Upper lobe of left lung (tissue), 6 donors: ENCODE measurements around the gene AKR1C2. TPM values are rescaled to one million over a fixed set of nuclear protein-coding genes. Genes with fewer than 3 reads are reported as not detected.
A peak's percentile ranks its signal among the peaks of the same experiment; 100 is the strongest.
"Not testable (repeated sequence)": the region's sequence is repeated elsewhere in the genome, so short reads cannot be mapped to it uniquely, and the experiment has no call there.

ENCODE experiments used
- ATAC-seq, 2 donors: fragments of 200-7000 bp; cut with Tn5 transposase; one replicate each; pipeline ENCODE4 v1.9.1; 2022; ENCODE audit warnings: mild to moderate bottlenecking in 2 of 2, moderate library complexity in 2 of 2; ENCODE audit not compliant: low FRiP score in 2 of 2
- DNase-seq, 2 donors: peaks; one replicate each; pipeline ENCODE4 v3.0.0-alpha.2; 2019 to 2020
- H3K27ac ChIP-seq, 4 donors: fragments of 200-600 bp; sonication (generic); one replicate each; pipeline ENCODE4 v1.5.1; 2016 to 2019
- H3K27me3 ChIP-seq, 4 donors: fragments of 200-600 bp; sonication (generic); one replicate each; pipeline ENCODE4 v1.5.1; 2017 to 2019
- H3K36me3 ChIP-seq, 4 donors: fragments of 200-600 bp; sonication (generic); one replicate each; pipeline ENCODE4 v1.5.1; 2016 to 2019
- H3K4me1 ChIP-seq, 4 donors: fragments of 200-600 bp; sonication (generic); one replicate each; pipeline ENCODE4 v1.5.1; 2018 to 2019
- H3K4me3 ChIP-seq, 4 donors: fragments of 200-600 bp; sonication (generic); one replicate each; pipeline ENCODE4 v1.5.1; 2017 to 2019; ENCODE audit warnings: mild to moderate bottlenecking in 2 of 4, moderate library complexity in 1 of 4
- H3K9me3 ChIP-seq, 4 donors: fragments of 200-600 bp; sonication (generic); one replicate each; pipeline ENCODE4 v1.5.1; 2018 to 2019
- EP300 ChIP-seq, 4 donors: sonication (generic); formaldehyde crosslinking; IDR thresholded peaks; one replicate each; pipeline ENCODE4 v1.5.1; 2017; ENCODE audit warnings: antibody characterized with exemption in 4 of 4, control low read depth in 2 of 4
- POLR2A ChIP-seq, 4 donors: fragments of 450-650 bp; IDR thresholded peaks; one replicate each; pipeline ENCODE4 v1.5.1; 2016 to 2017; ENCODE audit warnings: antibody characterized with exemption in 4 of 4, mild to moderate bottlenecking in 2 of 4
- POLR2AphosphoS5 ChIP-seq, 2 donors: sonication (generic); formaldehyde crosslinking; IDR thresholded peaks; one replicate each; pipeline ENCODE4 v1.5.1; 2017; ENCODE audit warnings: antibody characterized with exemption in 2 of 2
- WGBS, 2 donors: methylation state at CpG; one replicate each; pipeline ENCODE4 v1.1.5; 2017 to 2018; 5-methylcytosine and 5-hydroxymethylcytosine counted together
- total RNA-seq, 6 donors: library from RNA; depleted of rRNA in 4 of 6; stranded (reverse); fragments of >200 nt in 4 of 6; gene quantifications; one replicate each; pipeline versions ENCODE4 v1.1.0 to v1.2.1, GENCODE V29; 2016 to 2021
- TF ChIP-seq, protein P1 (sequence below), 6 experiments: fragments of 450-650 bp in 4 of 6; fragments of 200-600 bp in 2 of 6; sonication (generic) in 2 of 6; IDR thresholded peaks; one replicate each; pipeline ENCODE4 v1.5.1; 2016 to 2019; ENCODE audit warnings: antibody characterized with exemption in 6 of 6
- donor health status: DM: no; HTN: no; CAD: no; lungs with moderate emphysema.
- donor health status: DM: no; HTN: yes; CAD: no; lungs with severe emphysema.

The AKR1C2 gene
- total RNA-seq, 6 donors from 2014 or later: 7.3 to 76.0 (median 28.6) TPM

DNA sequence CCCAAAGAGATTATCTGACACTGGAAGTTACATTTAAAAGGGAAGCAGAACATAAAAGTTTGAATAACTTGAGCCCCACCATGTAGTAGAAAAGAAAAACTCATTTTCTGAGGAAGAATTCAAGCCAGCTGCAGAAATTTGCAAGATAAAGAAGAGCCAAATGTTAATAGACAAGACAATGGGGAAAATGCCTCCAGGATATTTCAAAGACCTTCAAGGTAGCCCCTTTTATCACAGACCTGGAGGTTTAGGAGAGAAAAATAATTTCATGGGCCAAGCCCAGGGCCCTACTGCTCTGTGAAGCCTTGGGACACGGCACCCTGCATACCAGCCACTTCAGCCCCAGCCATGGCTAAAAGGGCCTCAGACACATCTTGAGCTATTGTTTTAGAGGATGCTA is 58.8 kb downstream of the AKR1C2 start:
- Histone ChIP-seq H3K27ac (peak overlapping the region in 1 of 4 donors; percentile 7), H3K36me3 (no peaks in the 10 kb centered on the region), H3K4me1 (peaks cover 5 to 49% (median 18%) of the 10 kb centered on the region in 4 donors), H3K27me3 (no peaks in the 10 kb centered on the region), H3K4me3 (no peak overlapping the region), H3K9me3 (no peaks in the 10 kb centered on the region)
- TF ChIP-seq POLR2AphosphoS5 (IDR thresholded peaks at IDR 0.05): no peak
- TF ChIP-seq EP300 (IDR thresholded peaks at IDR 0.05): no peak
- TF ChIP-seq, protein P1, sequence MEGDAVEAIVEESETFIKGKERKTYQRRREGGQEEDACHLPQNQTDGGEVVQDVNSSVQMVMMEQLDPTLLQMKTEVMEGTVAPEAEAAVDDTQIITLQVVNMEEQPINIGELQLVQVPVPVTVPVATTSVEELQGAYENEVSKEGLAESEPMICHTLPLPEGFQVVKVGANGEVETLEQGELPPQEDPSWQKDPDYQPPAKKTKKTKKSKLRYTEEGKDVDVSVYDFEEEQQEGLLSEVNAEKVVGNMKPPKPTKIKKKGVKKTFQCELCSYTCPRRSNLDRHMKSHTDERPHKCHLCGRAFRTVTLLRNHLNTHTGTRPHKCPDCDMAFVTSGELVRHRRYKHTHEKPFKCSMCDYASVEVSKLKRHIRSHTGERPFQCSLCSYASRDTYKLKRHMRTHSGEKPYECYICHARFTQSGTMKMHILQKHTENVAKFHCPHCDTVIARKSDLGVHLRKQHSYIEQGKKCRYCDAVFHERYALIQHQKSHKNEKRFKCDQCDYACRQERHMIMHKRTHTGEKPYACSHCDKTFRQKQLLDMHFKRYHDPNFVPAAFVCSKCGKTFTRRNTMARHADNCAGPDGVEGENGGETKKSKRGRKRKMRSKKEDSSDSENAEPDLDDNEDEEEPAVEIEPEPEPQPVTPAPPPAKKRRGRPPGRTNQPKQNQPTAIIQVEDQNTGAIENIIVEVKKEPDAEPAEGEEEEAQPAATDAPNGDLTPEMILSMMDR (IDR thresholded peaks at IDR 0.05): no peak
- no peak for TF ChIP-seq POLR2A (IDR thresholded peaks at IDR 0.05)
- ATAC-seq (no peak), DNase-seq (no peak)
- WGBS, 2 donors: 100% methylated on average over 1 of the region's 1 CpG

DNA sequence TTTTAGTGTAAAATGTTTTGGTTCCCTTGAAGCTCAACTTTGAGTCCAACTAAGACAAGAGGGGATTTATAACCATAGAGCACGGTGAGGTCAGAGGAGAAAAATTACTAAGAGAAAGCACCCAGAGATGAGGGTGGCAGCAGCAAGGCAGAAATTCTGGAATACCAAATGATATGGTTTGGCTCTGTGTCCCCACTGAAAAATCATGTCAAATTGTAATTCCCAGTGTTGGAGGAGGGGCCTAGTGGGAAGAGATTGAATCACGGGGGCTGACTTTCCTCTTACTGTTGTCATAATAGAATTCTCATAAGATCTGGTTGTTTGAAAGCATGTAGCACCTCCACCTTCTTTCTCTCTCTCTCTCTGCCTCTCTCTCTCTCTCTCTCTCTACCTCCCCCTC is 59.8 kb downstream of the AKR1C2 start:
- Histone ChIP-seq H3K36me3 (no peaks in the 10 kb centered on the region), H3K27me3 (no peaks in the 10 kb centered on the region), H3K4me3 (no peak overlapping the region), H3K4me1 (peaks cover 5 to 47% (median 17%) of the 10 kb centered on the region in 4 donors), H3K9me3 (no peaks in the 10 kb centered on the region), H3K27ac (peak overlapping the region in 2 of 4 donors; percentile 14 to 53)
- no peak for TF ChIP-seq POLR2A (IDR thresholded peaks at IDR 0.05)
- no peak for TF ChIP-seq EP300 (IDR thresholded peaks at IDR 0.05)
- TF ChIP-seq, protein P1 (IDR thresholded peaks at IDR 0.05): no peak
- TF ChIP-seq POLR2AphosphoS5 (IDR thresholded peaks at IDR 0.05): no peak
- ATAC-seq (no peak), DNase-seq (no peak)
- WGBS, 2 donors: 63 to 78% methylated on average over 2 of the region's 2 CpGs

DNA sequence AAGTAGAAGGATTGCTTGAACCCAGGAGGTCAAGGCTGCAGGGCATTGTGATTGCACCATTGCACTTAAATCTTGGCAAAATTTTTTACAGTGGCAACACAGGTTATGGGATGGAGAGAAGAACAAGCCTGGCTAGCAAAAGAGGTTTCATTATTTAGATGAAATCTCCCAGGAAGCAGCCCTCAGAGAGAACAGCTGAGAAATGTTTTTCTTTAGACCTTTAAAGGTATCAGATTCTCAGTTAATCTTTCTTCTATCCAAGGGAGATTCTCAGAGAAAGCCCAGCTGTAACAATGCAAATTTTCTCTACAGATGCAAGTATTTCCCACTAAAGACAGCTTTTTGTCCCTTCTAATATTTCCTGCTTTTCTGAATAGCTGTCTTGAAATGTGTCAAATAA is 60.2 kb downstream of the AKR1C2 start:
- ATAC-seq, H3K27me3 ChIP-seq, DNase-seq, H3K4me3 ChIP-seq, H3K9me3 ChIP-seq, H3K36me3 ChIP-seq: not testable (repeated sequence)
- Histone ChIP-seq H3K27ac (peak overlapping the region in 3 of 4 donors; percentile 14 to 53 (median 51)), H3K4me1 (peaks cover 1 to 43% (median 14%) of the 10 kb centered on the region in 4 donors)

DNA sequence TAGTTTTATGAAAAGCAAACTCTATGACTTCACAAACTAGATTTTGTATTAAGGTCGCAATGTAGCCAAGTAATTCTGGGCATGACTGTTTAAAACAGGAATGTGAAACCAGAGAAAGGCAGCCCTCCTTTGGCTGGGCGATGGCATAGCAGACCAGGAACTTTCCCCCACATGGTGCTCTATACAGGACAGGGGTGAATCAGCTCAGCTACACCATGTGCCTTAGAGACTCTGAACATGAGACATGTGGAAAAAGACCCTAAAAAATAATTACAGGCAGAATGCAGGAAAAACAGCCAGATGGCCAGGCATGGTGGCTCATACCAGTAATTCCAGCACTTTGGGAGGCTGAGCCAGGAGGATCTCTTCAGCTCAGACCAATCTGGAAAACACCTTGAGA is 60.7 kb downstream of the AKR1C2 start:
- not testable (repeated sequence) for H3K36me3 ChIP-seq, H3K9me3 ChIP-seq, H3K4me3 ChIP-seq, H3K27me3 ChIP-seq, DNase-seq
- Histone ChIP-seq H3K27ac (peak overlapping the region in 2 of 4 donors; percentile 51 to 53), H3K4me1 (peaks cover 0 to 39% (median 10%) of the 10 kb centered on the region in 4 donors)
- TF ChIP-seq, protein P1 (IDR thresholded peaks at IDR 0.05): peak in 1 of 6 experiments; percentile 13
- 54 to 58% methylated on average over 2 of the region's 2 CpGs for WGBS, 2 donors
- ATAC-seq: peak; percentile 65 to 72

DNA sequence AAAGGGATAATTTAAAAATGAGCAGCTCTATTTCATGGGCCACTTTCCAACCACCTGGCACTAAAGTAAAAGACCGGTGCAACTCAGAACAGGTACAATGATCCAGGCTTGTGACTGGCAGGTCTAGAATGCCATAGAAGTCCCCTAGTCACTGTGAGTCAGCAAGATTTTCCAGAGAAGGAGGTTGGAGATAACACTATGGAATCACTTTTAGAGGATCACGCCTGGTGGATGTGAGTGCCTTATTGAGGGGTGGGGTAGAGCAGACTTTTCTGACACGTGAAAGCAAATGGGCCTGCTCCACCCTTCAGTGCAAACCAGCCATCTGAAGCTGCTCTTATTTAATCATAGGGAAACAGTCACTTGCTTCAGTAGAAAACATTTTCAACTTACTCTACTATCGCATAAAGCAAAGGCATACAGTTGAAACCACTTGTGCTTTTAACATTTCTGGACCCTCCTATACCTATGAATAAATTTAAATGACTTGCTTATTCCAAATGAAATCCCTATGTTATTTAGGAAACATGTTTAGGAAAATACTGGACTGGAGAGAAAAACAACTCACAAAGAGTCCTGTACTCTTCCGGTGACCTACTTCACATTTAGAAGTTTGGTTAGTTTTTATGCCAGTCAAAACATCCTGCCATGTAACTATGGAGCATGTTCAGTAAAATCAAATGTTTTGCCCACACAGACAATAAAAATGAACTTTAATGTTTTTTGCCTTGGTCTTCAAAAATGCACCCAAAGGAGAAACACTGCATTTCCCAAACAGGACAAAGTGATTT is 61.9 kb downstream of the AKR1C2 start:
- ATAC-seq (no peak), DNase-seq (peak in 1 of 2 donors; percentile 45)
- Histone ChIP-seq H3K27ac (peak overlapping the region in 3 of 4 donors; percentile 15 to 53 (median 27)), H3K9me3 (no peaks in the 10 kb centered on the region), H3K36me3 (no peaks in the 10 kb centered on the region), H3K27me3 (no peaks in the 10 kb centered on the region), H3K4me3 (no peak overlapping the region), H3K4me1 (peaks cover 0 to 30% (median 7%) of the 10 kb centered on the region in 4 donors)
- WGBS, 2 donors: 64 to 66% methylated on average over 5 of the region's 5 CpGs
- TF ChIP-seq POLR2AphosphoS5 (IDR thresholded peaks at IDR 0.05) (no peak), EP300 (IDR thresholded peaks at IDR 0.05) (no peak)

DNA sequence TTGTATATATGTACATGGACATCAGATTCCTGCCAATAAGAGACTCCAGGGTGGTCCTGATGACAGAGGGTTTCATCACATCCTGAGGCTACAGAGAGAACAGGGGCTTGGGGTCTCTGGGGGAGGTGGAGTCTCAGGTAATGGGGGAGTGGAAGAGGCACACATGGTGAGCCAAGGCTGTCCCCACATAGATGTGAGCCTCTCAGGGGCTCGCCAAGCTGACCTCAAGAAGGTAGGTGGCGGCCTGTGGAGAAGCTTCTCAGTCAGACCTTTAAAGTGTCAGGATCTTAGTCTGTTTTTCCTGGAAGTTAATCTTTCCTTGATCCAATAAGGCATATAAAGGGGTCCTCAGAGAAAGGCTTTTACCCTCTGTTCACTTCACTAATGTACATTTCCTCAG is 62.7 kb downstream of the AKR1C2 start:
- peak overlapping the region in 1 of 4 donors; percentile 27 for H3K27ac ChIP-seq
- H3K27me3 ChIP-seq, DNase-seq, H3K4me3 ChIP-seq, H3K36me3 ChIP-seq, H3K9me3 ChIP-seq: not testable (repeated sequence)
- peaks cover 0 to 22% (median 4%) of the 10 kb centered on the region in 4 donors for H3K4me1 ChIP-seq
- WGBS, 2 donors: 93 to 100% methylated on average over 2 of the region's 2 CpGs
- peak in 1 of 2 donors; percentile 54 for ATAC-seq

DNA sequence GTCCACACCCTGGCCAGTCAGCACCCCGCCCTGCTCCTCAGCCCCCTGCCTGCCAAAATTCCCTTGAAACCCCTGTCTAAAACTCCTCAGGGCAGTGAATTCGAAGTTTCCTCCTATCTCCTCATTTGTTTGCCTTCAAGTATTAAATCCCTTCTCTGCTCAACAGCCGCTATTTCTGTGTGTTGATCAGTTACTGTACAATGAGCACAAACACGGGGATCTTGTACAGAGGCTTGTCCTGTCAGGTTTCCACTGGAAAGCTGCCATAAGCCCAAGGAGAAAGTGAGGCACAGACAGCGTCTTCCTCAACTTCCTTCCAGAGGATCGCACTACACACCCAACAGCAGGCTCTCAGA is 63.6 kb downstream of the AKR1C2 start:
- H3K27ac ChIP-seq: not testable (repeated sequence)
- peaks cover 0 to 22% (median 4%) of the 10 kb centered on the region in 4 donors for H3K4me1 ChIP-seq

More for the DNA sequence above, 63.6 kb downstream of the AKR1C2 start:
- 85% methylated on average over 6 of the region's 6 CpGs for WGBS, 2 donors
- ATAC-seq, DNase-seq, H3K36me3 ChIP-seq, H3K27me3 ChIP-seq, H3K9me3 ChIP-seq, H3K4me3 ChIP-seq: not testable (repeated sequence)
